ENCODE results near the gene LKAAEAR1.

LKAAEAR1 gene

DNA sequence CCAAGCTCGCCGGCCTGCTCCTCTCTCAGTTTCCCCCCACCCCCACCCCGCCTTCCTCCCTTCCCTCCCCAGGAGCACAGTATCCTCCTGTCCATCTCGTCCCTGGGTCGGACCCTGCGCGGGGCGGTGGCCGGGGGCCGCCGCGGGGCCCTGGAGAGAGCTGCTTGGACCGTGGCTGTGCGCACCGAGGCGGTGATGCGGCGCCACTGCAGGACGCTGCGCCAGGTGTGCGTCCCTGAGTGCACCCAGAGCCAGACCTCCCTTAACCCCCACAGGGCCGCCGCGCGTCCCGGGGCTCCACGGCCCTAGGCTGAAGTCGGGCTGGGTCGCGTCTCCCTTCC lies 46.0 kb downstream of the LKAAEAR1 start:
- no peak for DNase-seq (ENCODE audit: low read depth in 3 of 3)

DNA sequence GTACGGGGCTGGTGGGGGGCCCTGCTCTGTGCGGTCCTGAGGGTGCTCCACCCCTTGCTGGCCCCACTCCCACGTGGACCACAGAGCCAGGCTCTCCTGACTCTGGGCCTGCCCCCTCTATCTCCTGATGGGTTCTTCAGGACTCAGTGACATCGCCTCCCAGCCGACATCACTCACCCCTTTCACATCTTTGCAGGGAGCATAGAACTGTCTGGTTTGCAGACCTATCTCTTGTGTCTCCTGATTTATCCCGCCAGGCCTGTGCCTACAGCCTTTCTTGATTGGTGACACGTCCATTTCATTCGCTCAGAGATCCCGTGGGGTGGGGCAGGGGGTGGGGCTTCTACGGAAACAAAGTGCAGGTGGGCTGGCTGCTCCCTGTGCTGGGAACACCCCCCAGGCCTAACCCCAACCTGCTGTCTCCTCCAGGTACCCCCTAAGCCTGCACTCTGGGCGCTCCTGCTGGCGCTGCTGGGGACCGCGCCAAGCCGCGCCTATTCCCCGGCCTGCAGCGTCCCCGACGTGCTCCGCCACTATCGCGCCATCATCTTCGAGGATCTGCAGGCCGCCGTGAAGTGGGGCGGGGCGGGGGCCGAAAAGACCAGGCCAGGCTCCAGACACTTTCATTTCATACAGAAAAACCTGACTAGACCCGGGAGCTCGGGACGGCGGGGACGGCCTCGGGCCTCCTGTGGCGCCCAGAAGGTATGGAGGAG lies 46.5 kb downstream of the LKAAEAR1 start:
- no peak for DNase-seq (ENCODE audit: low read depth in 3 of 3)

DNA sequence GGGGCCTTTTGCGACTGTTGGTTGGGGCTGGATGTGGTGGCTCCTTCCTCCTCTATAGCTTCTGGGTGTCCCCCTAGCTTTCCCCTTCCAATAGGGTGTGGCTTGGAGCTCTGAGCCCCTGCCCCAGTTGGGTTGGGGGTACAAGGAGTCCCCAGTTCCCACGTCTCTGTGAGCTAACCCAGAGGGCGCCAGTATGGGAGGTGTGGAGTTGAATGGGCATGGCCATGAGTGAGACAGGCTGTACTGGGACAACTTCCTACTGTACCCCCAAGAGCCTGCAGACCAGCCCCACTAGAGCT lies 47.0 kb downstream of the LKAAEAR1 start:
- no peak for DNase-seq (ENCODE audit: low read depth in 3 of 3)

DNA sequence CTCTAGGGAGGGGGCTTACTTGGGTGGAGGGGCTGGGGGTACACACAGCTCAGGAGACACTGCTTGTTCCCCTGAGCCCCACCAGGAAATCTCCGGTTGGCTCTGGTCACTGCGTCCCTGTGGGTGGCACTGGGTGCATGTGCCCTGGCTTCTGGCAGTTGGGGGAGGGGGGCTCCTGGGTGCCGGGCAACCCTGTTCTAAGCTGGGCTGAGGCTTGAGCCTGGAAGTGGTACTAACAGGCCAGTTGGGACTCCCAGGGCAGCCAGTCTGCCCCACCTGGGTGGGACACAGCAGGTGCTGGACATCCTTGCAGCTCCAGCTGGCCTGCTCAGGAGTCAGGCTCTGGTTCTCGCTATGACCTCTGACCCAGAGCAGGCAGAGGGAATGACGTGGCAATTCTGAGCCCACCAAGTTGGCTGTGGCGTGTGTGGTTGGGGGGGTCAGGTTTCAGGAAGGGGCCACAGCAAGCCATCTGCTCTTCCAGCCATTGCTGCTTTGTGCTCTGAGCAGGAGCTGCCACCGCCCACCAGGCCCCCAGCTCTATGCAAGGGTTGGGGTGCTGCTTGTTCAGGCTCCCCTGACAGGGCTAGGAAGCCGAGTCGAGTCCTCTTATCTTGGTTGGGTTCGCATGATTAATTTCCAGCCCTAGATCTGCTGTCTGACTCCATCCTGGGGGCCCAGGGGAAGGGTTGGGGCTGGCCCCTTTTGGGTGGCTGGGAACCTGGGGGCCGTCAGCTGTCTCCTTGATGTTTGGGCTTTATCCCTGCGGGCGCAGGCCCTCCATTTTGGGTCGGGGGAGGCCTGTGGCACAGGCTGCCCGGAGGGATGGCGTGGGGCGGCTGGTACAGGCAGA lies 47.6 kb downstream of the LKAAEAR1 start:
- no peak for DNase-seq (ENCODE audit: low read depth in 3 of 3)

DNA sequence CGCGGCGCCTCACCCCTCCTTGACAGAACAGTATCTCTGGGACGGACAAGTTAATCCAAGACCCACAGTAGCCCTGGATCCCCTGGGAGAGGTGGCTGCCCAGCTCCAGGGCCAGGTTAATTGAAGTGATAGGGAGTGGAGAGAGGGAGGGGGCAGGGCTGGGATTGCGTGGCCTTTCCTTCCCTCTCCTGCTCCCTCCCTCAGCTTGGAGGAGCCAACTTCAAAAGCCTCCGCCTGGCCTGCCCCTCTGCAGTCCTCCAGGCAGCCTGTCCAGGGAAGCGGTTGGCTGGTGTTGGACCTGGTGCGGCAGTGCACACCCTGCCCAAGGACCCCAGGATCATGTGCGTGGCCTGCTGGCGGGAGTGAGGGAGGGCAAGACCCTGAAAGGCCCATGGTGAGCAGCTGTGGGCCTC lies 48.3 kb downstream of the LKAAEAR1 start, which contains the start of gene C20orf204:
TSS of gene C20orf204 (plus strand) at position 250 of the 413 bp plus-strand sequence. CDS start at position 392, 142 bp downstream.
- DNase-seq (ENCODE audit: low read depth in 3 of 3) = no peak

DNA sequence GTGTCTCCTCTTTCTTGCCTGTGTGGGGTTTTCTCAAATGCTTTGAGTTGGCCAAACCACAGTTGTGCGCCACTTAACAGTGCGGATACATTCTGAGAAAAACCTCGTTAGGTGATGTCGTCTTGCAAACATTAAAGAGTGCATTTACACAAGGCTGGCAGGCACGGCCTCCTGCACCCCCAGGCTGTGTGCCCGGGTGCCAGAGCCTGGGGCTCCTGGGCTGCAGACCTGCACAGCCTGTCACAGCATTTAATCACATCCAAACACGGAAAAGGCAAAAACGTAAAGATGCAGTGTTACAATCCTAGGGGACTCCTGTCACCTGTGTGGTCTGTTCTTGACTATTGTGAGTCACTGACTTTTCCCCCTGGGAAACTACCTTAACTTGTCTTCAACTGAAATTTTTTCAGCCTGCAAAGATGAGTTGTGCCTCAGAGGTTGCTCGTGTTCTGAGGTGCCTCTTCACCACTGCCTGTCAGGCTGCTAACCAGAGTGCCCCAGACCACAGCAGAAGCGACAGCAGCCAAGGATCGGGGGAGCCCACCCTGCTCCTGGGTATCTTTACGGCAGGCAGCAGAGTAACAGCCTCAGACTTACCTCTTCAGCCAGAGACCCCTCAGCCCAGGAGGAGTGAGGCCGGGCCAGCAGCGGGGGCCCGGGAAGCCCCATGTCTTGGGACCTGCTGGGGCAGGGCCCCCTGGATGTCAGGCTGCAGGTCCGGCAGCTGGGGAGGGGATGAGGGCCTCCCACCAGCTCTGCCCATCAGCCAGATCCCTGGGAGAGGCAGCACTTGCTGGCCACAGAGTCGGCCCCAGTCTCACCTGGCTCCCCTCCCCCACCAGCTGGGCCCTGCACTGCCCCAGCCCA lies 48.9 kb downstream of the LKAAEAR1 start:
- DNase-seq (ENCODE audit: low read depth in 3 of 3) = no peak

DNA sequence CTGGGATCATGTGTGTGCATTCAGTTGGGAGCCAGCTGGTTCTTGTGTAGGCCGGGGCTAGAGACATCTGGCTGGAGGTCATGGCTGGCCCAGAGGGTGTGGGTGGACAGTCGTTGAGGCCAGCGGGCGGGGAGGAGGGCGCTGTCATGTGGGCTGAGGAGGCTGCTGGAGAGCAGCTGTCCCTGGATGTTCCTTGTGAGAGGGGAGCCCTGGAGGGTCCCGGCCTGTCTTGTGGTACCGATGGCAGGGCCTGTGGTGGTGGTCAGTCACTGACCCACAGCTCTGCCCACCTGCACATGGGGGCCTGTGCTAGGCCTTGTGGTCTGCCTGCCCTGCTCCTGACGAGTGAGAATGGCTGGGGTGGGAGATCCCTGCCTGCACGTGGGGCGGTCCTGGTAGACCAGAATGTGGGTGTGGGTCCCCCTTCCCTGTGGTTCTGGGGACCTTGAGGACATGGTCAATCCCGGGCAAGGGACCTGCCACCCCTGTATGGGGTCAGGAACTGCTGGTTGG lies 50.2 kb downstream of the LKAAEAR1 start:
- no peak for DNase-seq (ENCODE audit: low read depth in 3 of 3)

Measured in stimulated activated CD4-positive, alpha-beta T cell treated with anti-CD3 and anti-CD28 coated beads, TNF-alpha, amount 100 ng/mL, for 24 hours (primary cell).